K562 (cell line): ENCODE measurements around the gene TMEM88. TPM values are rescaled to one million over a fixed set of nuclear protein-coding genes. Genes with fewer than 3 reads are reported as not detected.
A peak's percentile ranks its signal among the peaks of the same experiment; 100 is the strongest.

ENCODE experiments used
- CREM ChIP-seq: IDR thresholded peaks from 2 replicates; pipeline ENCODE4 v1.6.1; 2014; ENCODE audit warnings: antibody characterized with exemption, low read depth
- NFYB ChIP-seq: IDR thresholded peaks from 2 replicates; pipeline ENCODE4 v1.6.1; 2011; ENCODE audit warnings: mild to moderate bottlenecking, moderate library complexity; ENCODE audit not compliant: insufficient read length; ENCODE audit errors: extremely low read depth
- NR2C2 ChIP-seq, 2 experiments: fragments of 200-800 bp in 1 of 2; sonication (Bioruptor generic) in 1 of 2; sonication (generic) in 1 of 2; formaldehyde crosslinking in 1 of 2; IDR thresholded peaks; 2 replicates each; pipeline versions ENCODE4 v1.6.1 to v1.8.0; 2016 to 2022; ENCODE audit warnings: mild to moderate bottlenecking in 1 of 2, missing compliant biosample characterization in 1 of 2, missing genetic modification characterization in 1 of 2, missing genetic modification reagents in 1 of 2
- PHF8 ChIP-seq: fragments of 200-600 bp; sonication (generic); IDR thresholded peaks from 2 replicates; pipeline ENCODE4 v1.6.1; 2012; ENCODE audit warnings: mixed run types, mild to moderate bottlenecking, inconsistent platforms, low read length, moderate library complexity, borderline replicate concordance
- POLR2G ChIP-seq: fragments of 200-400 bp; formaldehyde crosslinking; IDR thresholded peaks from 2 replicates; pipeline ENCODE4 v1.6.1; 2017; ENCODE audit warnings: low read depth, mild to moderate bottlenecking, antibody characterized with exemption, low read length, moderate library complexity
- SPI1 ChIP-seq: IDR thresholded peaks from 2 replicates; pipeline ENCODE4 v1.6.1; 2011; ENCODE audit warnings: low read depth, low read length, control low read depth, borderline replicate concordance
- ZNF146 ChIP-seq: IDR thresholded peaks from one replicate; pipeline ENCODE4 v1.6.1; 2018; ENCODE audit warnings: missing compliant biosample characterization; ENCODE audit not compliant: unreplicated experiment
- ZNF347 ChIP-seq: fragments of 450-650 bp; formaldehyde crosslinking; IDR thresholded peaks from 2 replicates; pipeline ENCODE4 v1.4.0; 2020; ENCODE audit warnings: low read depth, mild to moderate bottlenecking, moderate library complexity
- polyA plus RNA-seq, 8 experiments: library from polyadenylated mRNA; depleted of rRNA in 4 of 8; stranded (reverse) in 5 of 8; unstranded in 3 of 8; fragments of >200 nt; fragmentation: Nextera tagmentation in 2 of 8; fragmentation: Illumina TruSeq in 1 of 8; extraction: Ambion mirVana in 2 of 8; extraction: Trizol in 1 of 8; gene quantifications; 2 replicates each; pipeline versions ENCODE4 v1.2.1 to v1.2.3, GENCODE V29; 2011 to 2014; ENCODE audit warnings: inconsistent platforms in 1 of 8, missing spikeins in 1 of 8
- total RNA-seq, 7 experiments: library from RNA; depleted of rRNA in 6 of 7; stranded (reverse); fragments of >200 nt in 6 of 7; fragmentation: Illumina TruSeq in 2 of 7; extraction: Trizol in 2 of 7; gene quantifications; 2 replicates each; pipeline versions ENCODE4 v1.2.1 to v1.2.3, GENCODE V29; 2011 to 2021; ENCODE audit warnings: low replicate concordance in 1 of 7
- TF ChIP-seq, protein P1 (sequence below), 2 experiments: fragments of 450-650 bp; IDR thresholded peaks; 2 replicates each; pipeline ENCODE4 v1.6.1; 2016
- TF ChIP-seq, protein P2 (sequence below): fragments of 450-650 bp; IDR thresholded peaks from 2 replicates; pipeline ENCODE4 v1.6.1; 2017; ENCODE audit warnings: antibody characterized with exemption
- TF ChIP-seq, protein P3 (sequence below), 2 experiments: fragments of 450-650 bp; conservative IDR thresholded peaks; 2 replicates each; pipeline ENCODE4 v1.6.1; 2017; ENCODE audit warnings: mild to moderate bottlenecking in 2 of 2, moderate library complexity in 2 of 2
- TF ChIP-seq, protein P4 (sequence below): fragments of 450-650 bp; IDR thresholded peaks from 2 replicates; pipeline ENCODE4 v1.6.1; 2016; ENCODE audit warnings: low read depth

The TMEM88 gene
- total and polyA plus RNA-seq, 9 of the 15 experiments (the other 6 are each of a cell fraction or from before 2014, with no cell fraction given), result 0.10 to 1.4 (median 0.36) TPM; not detected in 3

DNA sequence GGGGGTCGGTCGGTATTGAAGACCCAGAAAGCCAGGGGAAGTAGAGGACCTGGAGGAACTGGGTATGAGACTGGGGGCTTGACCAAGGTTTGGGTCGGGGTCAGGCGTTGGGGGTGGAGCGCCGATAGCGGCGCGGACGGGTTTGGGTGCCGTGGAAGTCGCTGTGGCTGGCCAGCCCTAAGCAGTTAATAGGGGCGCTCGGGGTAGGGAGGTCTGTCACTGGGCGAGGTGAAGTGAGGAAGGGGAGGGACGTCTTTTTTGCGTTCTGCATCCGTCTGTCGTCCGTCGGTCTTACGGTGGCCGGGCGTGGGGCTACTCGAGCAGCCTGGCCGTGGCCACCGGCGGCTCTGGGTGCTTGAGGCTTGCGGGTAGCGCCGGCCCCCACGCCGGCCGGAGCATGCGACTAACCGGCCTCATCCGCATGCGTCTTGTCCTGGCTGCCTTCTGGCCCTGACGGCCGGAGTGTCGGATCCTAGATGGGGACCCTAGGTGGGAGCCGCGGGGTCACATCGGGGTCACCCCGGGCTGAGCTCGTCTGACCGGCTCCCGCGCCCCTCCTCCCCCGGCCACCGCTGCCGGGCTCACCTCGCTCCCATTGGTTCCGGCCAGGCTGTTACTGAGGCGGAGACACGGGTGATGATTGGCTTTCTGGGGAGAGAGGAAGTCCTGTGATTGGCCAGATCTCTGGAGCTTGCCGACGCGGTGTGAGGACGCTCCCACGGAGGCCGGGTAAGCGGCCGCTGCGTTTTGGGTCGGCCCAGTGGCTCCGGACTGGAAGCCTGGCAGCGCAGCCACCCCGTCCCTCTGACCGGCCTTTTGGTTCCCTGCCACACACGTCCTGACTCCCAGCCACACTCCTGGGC is 10.3 kb upstream of the TMEM88 start (continued):
- TF ChIP-seq, protein P1, sequence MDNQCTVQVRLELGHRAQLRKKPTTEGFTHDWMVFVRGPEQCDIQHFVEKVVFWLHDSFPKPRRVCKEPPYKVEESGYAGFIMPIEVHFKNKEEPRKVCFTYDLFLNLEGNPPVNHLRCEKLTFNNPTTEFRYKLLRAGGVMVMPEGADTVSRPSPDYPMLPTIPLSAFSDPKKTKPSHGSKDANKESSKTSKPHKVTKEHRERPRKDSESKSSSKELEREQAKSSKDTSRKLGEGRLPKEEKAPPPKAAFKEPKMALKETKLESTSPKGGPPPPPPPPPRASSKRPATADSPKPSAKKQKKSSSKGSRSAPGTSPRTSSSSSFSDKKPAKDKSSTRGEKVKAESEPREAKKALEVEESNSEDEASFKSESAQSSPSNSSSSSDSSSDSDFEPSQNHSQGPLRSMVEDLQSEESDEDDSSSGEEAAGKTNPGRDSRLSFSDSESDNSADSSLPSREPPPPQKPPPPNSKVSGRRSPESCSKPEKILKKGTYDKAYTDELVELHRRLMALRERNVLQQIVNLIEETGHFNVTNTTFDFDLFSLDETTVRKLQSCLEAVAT (IDR thresholded peaks at IDR 0.05), result peak in 1 of 2 experiments; percentile 23; a peak in 1 of 4 replicates
- TF ChIP-seq NFYB (peak; percentile 80), PHF8 (peak; percentile 49; the same call in 1 of the 2 replicates), NR2C2 (CRISPR knock-in tag; IDR thresholded peaks at IDR 0.05) (no peak), NR2C2 (tag; IDR thresholded peaks at IDR 0.05) (peak; percentile 66; the same call in 1 of the 2 replicates), SPI1 (peak; percentile 86), ZNF347 (CRISPR knock-in tag) (no peak), ZNF146 (CRISPR knock-in tag) (no peak), CREM (peak; percentile 77), POLR2G (peak; percentile 81)
- TF ChIP-seq, protein P2, sequence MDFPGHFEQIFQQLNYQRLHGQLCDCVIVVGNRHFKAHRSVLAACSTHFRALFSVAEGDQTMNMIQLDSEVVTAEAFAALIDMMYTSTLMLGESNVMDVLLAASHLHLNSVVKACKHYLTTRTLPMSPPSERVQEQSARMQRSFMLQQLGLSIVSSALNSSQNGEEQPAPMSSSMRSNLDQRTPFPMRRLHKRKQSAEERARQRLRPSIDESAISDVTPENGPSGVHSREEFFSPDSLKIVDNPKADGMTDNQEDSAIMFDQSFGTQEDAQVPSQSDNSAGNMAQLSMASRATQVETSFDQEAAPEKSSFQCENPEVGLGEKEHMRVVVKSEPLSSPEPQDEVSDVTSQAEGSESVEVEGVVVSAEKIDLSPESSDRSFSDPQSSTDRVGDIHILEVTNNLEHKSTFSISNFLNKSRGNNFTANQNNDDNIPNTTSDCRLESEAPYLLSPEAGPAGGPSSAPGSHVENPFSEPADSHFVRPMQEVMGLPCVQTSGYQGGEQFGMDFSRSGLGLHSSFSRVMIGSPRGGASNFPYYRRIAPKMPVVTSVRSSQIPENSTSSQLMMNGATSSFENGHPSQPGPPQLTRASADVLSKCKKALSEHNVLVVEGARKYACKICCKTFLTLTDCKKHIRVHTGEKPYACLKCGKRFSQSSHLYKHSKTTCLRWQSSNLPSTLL, result no peak
- TF ChIP-seq, protein P3, sequence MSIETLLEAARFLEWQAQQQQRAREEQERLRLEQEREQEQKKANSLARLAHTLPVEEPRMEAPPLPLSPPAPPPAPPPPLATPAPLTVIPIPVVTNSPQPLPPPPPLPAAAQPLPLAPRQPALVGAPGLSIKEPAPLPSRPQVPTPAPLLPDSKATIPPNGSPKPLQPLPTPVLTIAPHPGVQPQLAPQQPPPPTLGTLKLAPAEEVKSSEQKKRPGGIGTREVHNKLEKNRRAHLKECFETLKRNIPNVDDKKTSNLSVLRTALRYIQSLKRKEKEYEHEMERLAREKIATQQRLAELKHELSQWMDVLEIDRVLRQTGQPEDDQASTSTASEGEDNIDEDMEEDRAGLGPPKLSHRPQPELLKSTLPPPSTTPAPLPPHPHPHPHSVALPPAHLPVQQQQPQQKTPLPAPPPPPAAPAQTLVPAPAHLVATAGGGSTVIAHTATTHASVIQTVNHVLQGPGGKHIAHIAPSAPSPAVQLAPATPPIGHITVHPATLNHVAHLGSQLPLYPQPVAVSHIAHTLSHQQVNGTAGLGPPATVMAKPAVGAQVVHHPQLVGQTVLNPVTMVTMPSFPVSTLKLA (conservative IDR thresholded peaks at IDR 0.05), result peak; percentile 65 to 67
- TF ChIP-seq, protein P4, sequence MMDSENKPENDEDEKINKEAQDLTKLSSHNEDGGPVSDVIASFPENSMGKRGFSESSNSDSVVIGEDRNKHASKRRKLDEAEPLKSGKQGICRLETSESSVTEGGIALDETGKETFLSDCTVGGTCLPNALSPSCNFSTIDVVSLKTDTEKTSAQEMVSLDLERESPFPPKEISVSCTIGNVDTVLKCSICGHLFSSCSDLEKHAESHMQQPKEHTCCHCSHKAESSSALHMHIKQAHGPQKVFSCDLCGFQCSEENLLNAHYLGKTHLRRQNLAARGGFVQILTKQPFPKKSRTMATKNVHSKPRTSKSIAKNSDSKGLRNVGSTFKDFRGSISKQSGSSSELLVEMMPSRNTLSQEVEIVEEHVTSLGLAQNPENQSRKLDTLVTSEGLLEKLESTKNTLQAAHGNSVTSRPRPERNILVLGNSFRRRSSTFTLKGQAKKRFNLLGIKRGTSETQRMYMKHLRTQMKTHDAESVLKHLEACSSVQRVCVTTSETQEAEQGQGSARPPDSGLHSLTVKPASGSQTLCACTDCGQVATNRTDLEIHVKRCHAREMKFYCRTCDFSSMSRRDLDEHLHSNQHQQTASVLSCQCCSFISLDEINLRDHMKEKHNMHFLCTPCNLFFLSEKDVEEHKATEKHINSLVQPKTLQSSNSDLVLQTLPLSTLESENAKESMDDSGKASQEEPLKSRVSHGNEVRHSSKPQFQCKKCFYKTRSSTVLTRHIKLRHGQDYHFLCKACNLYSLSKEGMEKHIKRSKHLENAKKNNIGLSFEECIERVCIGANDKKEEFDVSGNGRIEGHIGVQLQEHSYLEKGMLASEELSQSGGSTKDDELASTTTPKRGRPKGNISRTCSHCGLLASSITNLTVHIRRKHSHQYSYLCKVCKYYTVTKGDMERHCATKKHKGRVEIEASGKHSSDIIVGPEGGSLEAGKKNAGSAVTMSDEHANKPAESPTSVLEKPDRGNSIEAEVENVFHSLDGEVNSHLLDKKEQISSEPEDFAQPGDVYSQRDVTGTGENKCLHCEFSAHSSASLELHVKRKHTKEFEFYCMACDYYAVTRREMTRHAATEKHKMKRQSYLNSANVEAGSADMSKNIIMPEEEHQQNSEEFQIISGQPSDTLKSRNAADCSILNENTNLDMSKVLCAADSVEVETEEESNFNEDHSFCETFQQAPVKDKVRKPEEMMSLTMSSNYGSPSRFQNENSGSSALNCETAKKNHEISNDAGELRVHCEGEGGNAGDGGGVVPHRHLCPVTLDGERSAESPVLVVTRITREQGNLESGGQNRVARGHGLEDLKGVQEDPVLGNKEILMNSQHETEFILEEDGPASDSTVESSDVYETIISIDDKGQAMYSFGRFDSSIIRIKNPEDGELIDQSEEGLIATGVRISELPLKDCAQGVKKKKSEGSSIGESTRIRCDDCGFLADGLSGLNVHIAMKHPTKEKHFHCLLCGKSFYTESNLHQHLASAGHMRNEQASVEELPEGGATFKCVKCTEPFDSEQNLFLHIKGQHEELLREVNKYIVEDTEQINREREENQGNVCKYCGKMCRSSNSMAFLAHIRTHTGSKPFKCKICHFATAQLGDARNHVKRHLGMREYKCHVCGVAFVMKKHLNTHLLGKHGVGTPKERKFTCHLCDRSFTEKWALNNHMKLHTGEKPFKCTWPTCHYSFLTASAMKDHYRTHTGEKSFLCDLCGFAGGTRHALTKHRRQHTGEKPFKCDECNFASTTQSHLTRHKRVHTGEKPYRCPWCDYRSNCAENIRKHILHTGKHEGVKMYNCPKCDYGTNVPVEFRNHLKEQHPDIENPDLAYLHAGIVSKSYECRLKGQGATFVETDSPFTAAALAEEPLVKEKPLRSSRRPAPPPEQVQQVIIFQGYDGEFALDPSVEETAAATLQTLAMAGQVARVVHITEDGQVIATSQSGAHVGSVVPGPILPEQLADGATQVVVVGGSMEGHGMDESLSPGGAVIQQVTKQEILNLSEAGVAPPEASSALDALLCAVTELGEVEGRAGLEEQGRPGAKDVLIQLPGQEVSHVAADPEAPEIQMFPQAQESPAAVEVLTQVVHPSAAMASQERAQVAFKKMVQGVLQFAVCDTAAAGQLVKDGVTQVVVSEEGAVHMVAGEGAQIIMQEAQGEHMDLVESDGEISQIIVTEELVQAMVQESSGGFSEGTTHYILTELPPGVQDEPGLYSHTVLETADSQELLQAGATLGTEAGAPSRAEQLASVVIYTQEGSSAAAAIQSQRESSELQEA, result peak; percentile 52; the same call in 1 of the 2 replicates
